ENCODE results near the gene LARGE1.
"Not testable (repeated sequence)": the region's sequence is repeated elsewhere in the genome, so short reads cannot be mapped to it uniquely, and the experiment has no call there.

Gene LARGE1

GRCh38 chr22:33467620-33468095 lies 452.6 kb downstream of the LARGE1 start:
- DNase-seq (ENCODE audit: insufficient read length, low spot score): no peak
- FAIRE-seq: no peak
- TF ChIP-seq CTCF (IDR thresholded peaks at IDR 0.05; ENCODE audit: insufficient read depth, missing control alignments): no peak

GRCh38 chr22:33467080-33467479 lies 453.2 kb downstream of the LARGE1 start:
- TF ChIP-seq CTCF (IDR thresholded peaks at IDR 0.05; ENCODE audit: insufficient read depth, missing control alignments): no peak
- DNase-seq (ENCODE audit: insufficient read length, low spot score): no peak
- no peak for FAIRE-seq

GRCh38 chr22:33465554-33465953 lies 454.7 kb downstream of the LARGE1 start:
- no peak for FAIRE-seq
- no peak for TF ChIP-seq CTCF (IDR thresholded peaks at IDR 0.05; ENCODE audit: insufficient read depth, missing control alignments)

GRCh38 chr22:33464698-33465097 lies 455.6 kb downstream of the LARGE1 start:
- FAIRE-seq: no peak
- no peak for TF ChIP-seq CTCF (IDR thresholded peaks at IDR 0.05; ENCODE audit: insufficient read depth, missing control alignments)

More at GRCh38 chr22:33465554-33465953, 454.7 kb downstream of the LARGE1 start:
- no peak for DNase-seq (ENCODE audit: insufficient read length, low spot score)

GRCh38 chr22:33461698-33462434 lies 458.4 kb downstream of the LARGE1 start:
- no peak for TF ChIP-seq CTCF (IDR thresholded peaks at IDR 0.05; ENCODE audit: insufficient read depth, missing control alignments)
- DNase-seq (ENCODE audit: insufficient read length, low spot score): no peak
- no peak for FAIRE-seq

More at GRCh38 chr22:33464698-33465097, 455.6 kb downstream of the LARGE1 start:
- DNase-seq (ENCODE audit: insufficient read length, low spot score): no peak

GRCh38 chr22:33461245-33461644 lies 459.0 kb downstream of the LARGE1 start:
- FAIRE-seq; DNase-seq (ENCODE audit: insufficient read length, low spot score): not testable (repeated sequence)

- FAIRE-seq: no peak
- no peak for TF ChIP-seq CTCF (IDR thresholded peaks at IDR 0.05; ENCODE audit: insufficient read depth, missing control alignments)
Measured at GRCh38 chr22:33459137-33459536, 461.1 kb downstream of the LARGE1 start.

More at GRCh38 chr22:33459137-33459536, 461.1 kb downstream of the LARGE1 start:
- DNase-seq (ENCODE audit: insufficient read length, low spot score): no peak
